G401.6 (cell line): Measurements from ENCODE around the gene CDC6.

Experiments
- FAIRE-seq: peaks from 2 replicates; lab custom pipeline; 2012; peaks lifted over from hg19 to GRCh38; lab: Jason Lieb, UNC

Gene CDC6

DNA sequence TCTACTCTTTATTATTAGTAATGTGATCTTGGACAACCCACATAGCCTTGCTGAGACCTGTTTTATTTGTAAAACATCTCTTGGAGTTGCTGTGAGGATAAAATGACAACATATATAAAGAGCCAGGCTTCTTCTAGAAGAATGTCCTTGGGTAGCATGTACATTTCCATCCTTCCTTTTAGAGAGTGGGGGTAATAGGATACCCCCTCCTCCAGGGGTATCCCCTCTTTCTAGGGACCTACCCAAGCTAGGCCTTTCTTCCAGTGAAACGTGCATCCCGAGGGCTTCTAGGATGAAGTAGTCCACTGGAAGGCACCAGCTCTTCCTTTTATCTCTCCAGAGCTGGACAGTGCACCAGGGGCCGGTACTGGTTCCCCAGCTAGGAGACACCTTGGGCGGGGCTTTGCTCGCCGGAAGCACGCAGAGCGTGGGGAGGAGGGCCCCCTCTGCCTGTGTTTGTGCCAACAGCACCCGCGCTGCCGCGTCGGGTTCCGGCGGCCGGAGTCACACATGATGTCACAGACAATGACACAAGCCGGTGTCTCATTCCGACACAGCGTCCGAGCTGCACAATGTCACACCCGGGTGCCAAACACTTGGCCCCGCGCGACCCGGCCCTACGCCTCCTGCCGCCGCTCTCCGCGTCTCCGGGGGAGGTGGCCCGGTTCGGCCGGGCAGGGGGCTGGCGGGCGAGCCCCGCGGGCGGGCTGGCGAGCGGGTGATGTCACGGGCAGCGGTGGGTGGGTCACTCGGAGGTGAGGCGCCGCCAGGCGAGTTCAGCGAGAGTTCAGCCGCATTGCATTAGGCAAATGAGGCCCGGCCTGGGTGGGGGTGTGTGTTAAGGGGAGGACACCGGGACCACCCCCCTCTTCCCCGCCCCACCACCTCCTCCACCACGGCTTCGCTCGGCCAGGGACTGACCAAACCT, 53.5 kb downstream of the CDC6 start:
- no peak for FAIRE-seq

DNA sequence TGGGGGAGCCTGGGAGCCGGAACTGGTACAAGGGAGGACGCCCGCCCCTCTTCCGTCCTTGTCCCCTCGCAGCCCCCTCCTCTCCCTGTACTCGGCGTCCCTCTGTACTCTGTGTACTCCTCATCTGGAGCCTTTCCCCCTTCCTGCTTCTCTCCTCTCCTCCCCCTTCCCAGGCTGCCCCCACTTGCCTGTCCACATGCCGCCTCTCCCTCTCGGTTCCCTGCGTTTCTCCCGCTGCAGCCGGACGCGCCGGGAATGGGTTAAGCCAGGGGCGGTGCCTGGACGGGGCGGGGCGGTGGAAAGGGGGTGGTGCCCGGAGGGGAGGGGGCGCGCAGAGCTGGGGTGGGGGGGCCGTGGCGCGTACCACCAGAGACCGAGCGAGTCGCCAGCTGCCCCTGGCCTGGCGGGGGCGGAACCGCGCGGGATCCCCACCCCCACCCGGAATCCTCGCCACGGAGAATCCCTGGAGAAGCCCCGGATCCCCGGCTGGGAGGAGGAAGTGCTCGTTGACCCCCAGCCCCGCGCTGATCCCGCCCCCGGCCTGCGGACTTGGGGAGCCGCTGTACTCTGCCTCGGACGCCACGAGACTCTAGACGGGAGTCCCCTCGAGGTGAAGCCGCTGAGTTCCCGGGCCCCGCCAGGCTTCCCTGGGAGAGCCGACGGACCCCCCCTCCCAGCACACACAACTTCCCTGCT, 54.3 kb downstream of the CDC6 start:
- FAIRE-seq, result no peak

- no peak for FAIRE-seq
These were observed 55.0 kb downstream of the CDC6 start for GRCh38 chr17:40342504-40343218.

DNA sequence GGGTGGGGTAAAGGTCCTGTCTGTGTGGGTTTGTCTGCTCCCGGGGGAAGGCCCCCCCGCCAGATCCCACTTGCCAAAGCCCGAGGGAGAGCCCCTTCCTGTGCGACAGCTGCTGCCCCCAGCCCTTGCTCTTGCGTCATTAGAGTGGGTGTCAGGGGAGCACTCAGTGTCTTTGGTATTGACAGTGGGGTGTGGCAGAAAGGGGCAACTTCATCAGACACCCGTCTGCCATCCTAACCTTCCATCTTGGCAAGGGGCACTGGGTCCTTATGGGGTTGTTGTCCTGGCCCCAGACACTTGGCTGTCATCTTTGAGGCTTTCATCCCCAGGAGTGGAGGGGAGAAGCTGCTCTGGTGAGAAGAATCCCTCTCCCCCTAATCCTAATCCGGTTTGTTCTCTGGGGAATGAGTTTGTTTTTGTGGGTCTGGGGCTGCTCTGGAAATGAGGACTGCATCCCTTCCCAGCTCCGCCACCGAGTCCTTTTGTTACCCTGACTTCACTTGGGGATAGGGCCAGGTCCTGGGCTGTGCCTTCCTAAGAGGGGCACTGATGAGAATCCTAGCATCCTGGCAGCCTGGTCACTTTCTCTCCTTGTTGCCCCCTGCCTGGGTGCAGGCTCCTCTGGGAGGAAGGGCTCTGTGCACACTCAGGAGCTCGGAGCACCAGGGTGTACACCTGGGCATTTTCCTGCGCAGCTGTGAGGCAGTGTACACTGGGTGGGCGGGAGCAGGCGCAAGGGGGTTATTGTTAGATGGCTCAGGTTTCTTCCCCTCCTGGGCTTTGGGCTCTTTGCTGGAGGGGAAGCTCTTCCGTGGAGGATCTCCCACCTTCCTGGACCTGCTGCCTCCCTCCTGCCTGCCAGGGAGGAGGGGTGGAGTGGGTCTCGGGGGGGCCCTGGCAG, 55.8 kb downstream of the CDC6 start:
- FAIRE-seq, result no peak

DNA sequence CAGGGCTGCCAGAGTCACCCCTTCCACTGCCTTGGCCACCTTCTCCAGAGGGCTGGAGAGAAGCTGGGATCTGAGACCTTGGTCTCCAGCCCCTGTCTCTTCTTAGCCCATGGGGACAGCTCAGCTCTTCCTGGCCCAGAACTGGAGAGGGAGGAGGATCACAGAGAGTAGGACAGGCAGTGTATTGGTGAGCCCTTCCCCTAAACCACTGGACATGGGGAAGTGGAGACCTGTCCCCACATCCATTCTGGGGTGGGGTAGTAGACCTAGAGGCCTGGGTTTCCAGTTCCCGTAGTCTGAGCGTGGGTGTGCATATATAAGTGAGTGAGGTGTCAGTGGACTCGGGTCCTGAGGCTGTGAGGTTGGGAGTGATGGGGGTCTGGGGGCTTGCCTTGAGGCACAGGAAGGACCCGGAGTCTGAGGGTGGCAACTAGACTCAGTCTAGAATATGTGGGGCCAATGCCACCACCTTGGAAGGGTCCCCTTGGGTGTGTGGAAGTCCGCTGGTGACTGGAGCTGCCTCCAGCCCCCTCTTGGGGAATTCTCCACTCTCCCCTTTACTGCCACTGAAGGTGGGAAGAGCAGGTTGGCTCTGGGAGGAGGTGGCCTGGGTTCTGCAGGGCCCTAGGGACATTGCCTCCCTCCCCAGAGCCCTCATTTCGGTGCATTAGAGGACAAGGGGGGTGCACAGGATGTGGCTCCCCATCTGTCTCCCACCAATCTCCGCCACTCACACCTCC, 56.9 kb downstream of the CDC6 start:
- no peak for FAIRE-seq

- peak; percentile 50 for FAIRE-seq
These were observed 57.7 kb downstream of the CDC6 start for GRCh38 chr17:40345161-40345993.

- FAIRE-seq, result no peak
These were observed 58.5 kb downstream of the CDC6 start for GRCh38 chr17:40345994-40346764.

DNA sequence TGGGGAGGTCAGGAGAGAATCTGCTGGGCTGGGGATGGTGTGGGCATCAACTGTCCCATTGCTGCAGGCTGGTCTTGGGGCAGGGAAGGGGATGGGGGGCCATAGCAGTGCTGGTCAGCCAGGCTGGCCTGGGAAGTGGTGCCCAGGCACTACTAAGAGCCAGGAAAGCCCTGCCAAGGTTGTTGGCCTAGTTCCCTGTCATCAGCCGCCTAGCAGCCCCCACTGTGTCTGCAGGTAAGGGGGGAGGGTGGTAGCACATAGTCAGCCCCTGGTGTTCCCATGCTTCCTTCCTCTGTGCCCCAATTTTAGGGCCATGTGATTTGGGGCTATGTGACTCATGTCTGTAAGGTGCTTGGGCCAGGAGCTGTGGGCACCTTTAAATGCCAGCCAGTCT, 59.1 kb downstream of the CDC6 start:
- FAIRE-seq, result no peak

- FAIRE-seq, result no peak
These were observed 59.8 kb downstream of the CDC6 start for GRCh38 chr17:40347319-40348135.

DNA sequence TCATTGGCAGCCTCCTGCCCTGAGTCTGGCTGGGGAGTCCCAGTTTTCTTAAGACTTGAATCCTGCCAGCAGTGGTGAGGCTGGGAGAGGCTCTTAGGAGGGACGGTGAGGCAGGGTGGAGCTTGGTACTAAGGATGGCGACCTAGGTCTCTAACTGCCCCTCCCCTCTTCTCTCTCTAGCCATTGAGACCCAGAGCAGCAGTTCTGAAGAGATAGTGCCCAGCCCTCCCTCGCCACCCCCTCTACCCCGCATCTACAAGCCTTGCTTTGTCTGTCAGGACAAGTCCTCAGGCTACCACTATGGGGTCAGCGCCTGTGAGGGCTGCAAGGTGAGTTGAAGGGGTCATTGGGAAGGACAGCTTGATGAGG, 60.4 kb downstream of the CDC6 start:
- FAIRE-seq, result no peak

DNA sequence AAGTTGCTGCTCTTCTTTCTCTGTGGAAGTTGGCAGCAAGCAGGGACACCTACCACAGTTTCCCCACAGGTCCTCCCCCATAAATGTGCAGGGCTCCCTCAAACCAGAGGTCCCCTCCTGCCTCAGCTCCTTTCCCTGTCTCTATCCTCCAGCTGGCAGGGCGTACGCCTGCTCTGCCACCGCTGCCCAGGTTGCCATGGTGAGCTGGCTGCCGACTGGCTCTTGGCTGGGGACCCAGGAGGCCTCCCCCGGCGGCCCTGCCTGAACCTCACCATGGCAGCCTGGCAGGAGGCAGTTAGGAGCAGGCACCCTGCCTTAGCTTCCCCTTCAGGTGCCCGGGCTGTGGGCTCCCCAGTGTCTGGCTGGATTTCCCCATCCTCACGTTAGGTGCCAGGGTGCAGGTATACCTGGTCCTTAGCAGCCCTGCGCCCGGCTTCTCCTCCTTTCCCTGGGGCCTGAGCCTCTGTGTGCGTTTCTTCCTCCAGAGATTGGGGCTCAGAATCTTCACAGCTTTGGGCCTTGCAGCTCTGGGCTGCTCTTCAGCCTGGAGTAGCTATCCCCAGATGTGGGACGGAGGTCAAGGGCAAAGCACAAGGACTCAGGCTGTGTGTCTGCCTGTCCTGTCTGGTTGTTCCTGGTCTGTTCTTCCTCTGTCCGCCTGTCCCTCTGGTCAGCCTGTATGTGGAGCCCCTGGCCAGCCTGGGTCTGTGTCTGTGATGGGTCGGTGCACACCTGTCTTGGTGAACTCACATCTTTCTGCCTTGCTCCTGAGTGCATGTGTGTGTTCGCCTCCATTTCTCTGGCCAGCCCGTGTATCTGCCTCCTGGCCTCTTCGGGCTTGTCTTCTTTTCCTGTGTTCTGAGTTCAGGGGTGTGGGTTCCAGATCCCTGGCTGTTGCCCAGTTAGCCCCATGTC, 61.1 kb downstream of the CDC6 start:
- no peak for FAIRE-seq

DNA sequence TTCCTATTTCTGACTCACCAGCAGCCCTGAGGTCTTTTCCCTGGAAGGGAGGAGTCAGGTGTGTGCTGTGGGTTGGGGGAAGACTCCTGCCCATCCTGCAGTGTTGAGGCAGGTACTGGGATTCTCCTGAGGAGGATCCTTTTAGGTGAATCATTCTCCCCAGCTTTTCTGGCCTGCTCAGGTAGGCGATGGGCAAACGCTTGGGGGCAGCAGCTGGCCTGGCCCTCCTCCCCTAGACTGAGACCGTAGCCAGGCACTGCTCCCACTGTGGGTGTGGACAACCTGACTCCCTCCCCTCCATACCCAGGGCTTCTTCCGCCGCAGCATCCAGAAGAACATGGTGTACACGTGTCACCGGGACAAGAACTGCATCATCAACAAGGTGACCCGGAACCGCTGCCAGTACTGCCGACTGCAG, 61.8 kb downstream of the CDC6 start:
- no peak for FAIRE-seq

GRCh38 chr17:40349895-40350688, 62.4 kb downstream of the CDC6 start:
- FAIRE-seq, result no peak

- FAIRE-seq, result no peak
These were observed 63.1 kb downstream of the CDC6 start for GRCh38 chr17:40350689-40351358.

DNA sequence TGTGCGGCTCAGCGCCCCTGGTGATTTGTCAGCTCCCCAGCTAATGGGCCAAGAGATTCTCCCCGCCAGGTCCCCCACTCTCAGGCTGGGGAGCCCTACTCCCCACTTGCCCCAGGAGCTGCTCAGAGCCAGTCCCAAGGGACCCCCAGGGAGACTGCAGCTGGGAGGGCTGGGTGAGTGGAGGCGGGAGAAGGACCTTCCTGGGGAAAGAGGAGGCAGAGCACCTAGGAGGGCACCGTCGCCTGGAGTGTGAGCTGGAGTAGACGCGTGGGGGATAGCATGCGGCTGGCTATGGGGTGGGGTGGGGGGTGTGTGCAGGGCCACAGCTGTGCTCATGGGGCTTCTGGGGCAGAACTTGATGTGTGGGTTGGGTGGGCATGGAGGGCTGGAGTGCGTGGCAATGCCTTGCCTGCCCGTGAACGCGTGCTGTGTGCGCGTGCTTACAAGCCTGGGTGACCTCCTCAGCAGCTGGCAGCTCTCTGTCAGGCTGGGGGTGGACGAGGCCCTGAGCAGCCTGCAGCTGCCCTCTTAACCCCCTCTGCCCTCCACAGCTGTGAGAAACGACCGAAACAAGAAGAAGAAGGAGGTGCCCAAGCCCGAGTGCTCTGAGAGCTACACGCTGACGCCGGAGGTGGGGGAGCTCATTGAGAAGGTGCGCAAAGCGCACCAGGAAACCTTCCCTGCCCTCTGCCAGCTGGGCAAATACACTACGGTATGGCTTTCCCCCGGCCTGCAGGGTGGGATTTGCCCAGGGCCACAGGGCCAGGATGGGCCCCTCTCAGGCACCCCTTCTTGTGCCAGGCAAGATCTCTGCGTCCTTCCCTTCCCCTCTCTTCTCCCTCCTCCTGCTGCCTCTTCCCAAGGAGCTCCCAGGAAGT, 63.9 kb downstream of the CDC6 start:
- FAIRE-seq, result no peak
